Right lung (tissue), 5 donors: ENCODE data around the gene TCF7. TPM values are rescaled to one million over a fixed set of nuclear protein-coding genes. Genes with fewer than 3 reads are reported as not detected.

Source experiments
- DNase-seq, 2 donors: peaks; one replicate each; pipeline ENCODE4 v3.0.0-alpha.2; 2013
- polyA plus RNA-seq, 5 donors: library from polyadenylated mRNA; unstranded; fragments of 120-200 nt; gene quantifications; one replicate each; pipeline versions ENCODE4 v1.2.1 to v1.2.3, GENCODE V29; 2013; ENCODE audit warnings: inconsistent platforms in 1 of 5, low replicate concordance in 1 of 5; ENCODE audit not compliant: insufficient read length in 5 of 5, insufficient read depth in 1 of 5

TCF7 gene
- polyA plus RNA-seq, 5 donors = 14.9 to 18.9 (median 16.4) TPM

- DNase-seq = peak; percentile 90 to 91
These were observed 62.3 kb downstream of the TCF7 start, which contains the start of gene SKP1 for GRCh38 chr5:134176511-134177368. TSS of gene SKP1 (minus strand) at chr5:134176950. CDS start at chr5:134174022, 2,928 bp downstream.

- no peak for DNase-seq
These were observed 63.1 kb downstream of the TCF7 start for GRCh38 chr5:134177369-134178095.

- no peak for DNase-seq
These were observed 63.6 kb downstream of the TCF7 start for GRCh38 chr5:134178096-134178419.

- no peak for DNase-seq
These were observed 69.0 kb downstream of the TCF7 start for GRCh38 chr5:134183481-134183880.

GRCh38 chr5:134184155-134185135 is 70.0 kb downstream of the TCF7 start:
- DNase-seq = peak; percentile 25 to 43

GRCh38 chr5:134188092-134188491 is 73.6 kb downstream of the TCF7 start:
- DNase-seq = no peak

GRCh38 chr5:134189031-134189430 is 74.5 kb downstream of the TCF7 start:
- DNase-seq = no peak

GRCh38 chr5:134195666-134196065 is 81.2 kb downstream of the TCF7 start:
- no peak for DNase-seq

Other genes starting within 250 kb of the TCF7 start
- 100 to 1,000 TPM in 4 of 5 donors, 10 to 100 TPM in 1; 92.5 to 131 (median 126) TPM for gene C5orf15, start 146.1 kb upstream of the TCF7 start, polyA plus RNA-seq
- gene VDAC1, start 109.7 kb upstream of the TCF7 start, polyA plus RNA-seq = 100 to 1,000 TPM; 123 to 136 (median 129) TPM
- gene SKP1, start 62.3 kb downstream of the TCF7 start, polyA plus RNA-seq = 100 to 1,000 TPM; 538 to 706 (median 552) TPM
- gene PPP2CA, start 111.4 kb downstream of the TCF7 start, polyA plus RNA-seq = 100 to 1,000 TPM; 137 to 173 (median 147) TPM